ENCODE results near the gene GPR78.

Gene GPR78

GRCh38 chr4:8547108-8547911 lies 32.9 kb upstream of the GPR78 start:
- DNase-seq: no peak

- DNase-seq: no peak
These were observed 32.1 kb upstream of the GPR78 start for GRCh38 chr4:8547912-8548730.

- no peak for DNase-seq
These were observed 31.4 kb upstream of the GPR78 start for GRCh38 chr4:8548731-8549351.

- no peak for DNase-seq
These were observed 30.8 kb upstream of the GPR78 start for GRCh38 chr4:8549352-8549931.

- no peak for DNase-seq
These were observed 29.5 kb upstream of the GPR78 start for GRCh38 chr4:8550691-8551090.

GRCh38 chr4:8552024-8552423 lies 28.2 kb upstream of the GPR78 start:
- DNase-seq: no peak

GRCh38 chr4:8552581-8553205 lies 27.5 kb upstream of the GPR78 start:
- no peak for DNase-seq

- DNase-seq: peak; percentile 18
These were observed 27.0 kb upstream of the GPR78 start for GRCh38 chr4:8553216-8553615.

GRCh38 chr4:8553991-8554405 lies 26.2 kb upstream of the GPR78 start:
- DNase-seq: no peak

- DNase-seq: no peak
These were observed 25.6 kb upstream of the GPR78 start for GRCh38 chr4:8554555-8555100.

- DNase-seq: no peak
These were observed 24.5 kb upstream of the GPR78 start for GRCh38 chr4:8555716-8556115.

- no peak for DNase-seq
These were observed 23.6 kb upstream of the GPR78 start for GRCh38 chr4:8556341-8557150.

- no peak for DNase-seq
These were observed 22.8 kb upstream of the GPR78 start for GRCh38 chr4:8557151-8558076.

- DNase-seq: no peak
These were observed 21.9 kb upstream of the GPR78 start for GRCh38 chr4:8558080-8558960.

- no peak for DNase-seq
These were observed 21.2 kb upstream of the GPR78 start for GRCh38 chr4:8559011-8559410.

GRCh38 chr4:8559524-8560264 lies 20.5 kb upstream of the GPR78 start:
- DNase-seq: no peak

GRCh38 chr4:8560265-8561047 lies 19.7 kb upstream of the GPR78 start:
- DNase-seq: no peak

- no peak for DNase-seq
These were observed 15.6 kb upstream of the GPR78 start for GRCh38 chr4:8564595-8564994.

Data from activated CD8-positive, alpha-beta memory T cell treated with anti-CD3 and anti-CD28 coated beads, Interleukin-2, amount 50 U/mL, for 48 hours (primary cell).